ENCODE data around the gene KLF1. TPM values are rescaled to one million over a fixed set of nuclear protein-coding genes. Genes with fewer than 3 reads are reported as not detected.

KLF1 gene
- total RNA-seq, 1 experiment from 2014 or later = not detected

GRCh38 chr19:12859546-12859945 is 27.5 kb downstream of the KLF1 start:
- CTCF ChIA-PET = no interaction called here
- Histone ChIP-seq H2AFZ (ENCODE audit: low read depth, low read length, poor library complexity, severe bottlenecking) (no peak overlapping the region), H3K9me3 (ENCODE audit: control insufficient read depth in 1 of 2, insufficient read depth in 1 of 2, low read depth in 1 of 2, low read length in 2 of 2) (no peaks in the 10 kb centered on the region), H3K36me3 (ENCODE audit: control insufficient read depth in 1 of 2, insufficient read depth in 2 of 2, low read length in 2 of 2) (peaks cover 9 to 13% of the 10 kb centered on the region in 2 experiments; a peak in 3 of 4 replicates), H3K4me3 (replicated peaks in 1 of 2; ENCODE audit: low read depth in 1 of 2, low read length in 2 of 2) (no peak overlapping the region), H3K4me2 (ENCODE audit: low read length) (no peak overlapping the region), H3K9ac (ENCODE audit: low read length) (no peak overlapping the region), H3K9me2 (ENCODE audit: insufficient read depth) (no peaks in the 10 kb centered on the region), H3K27ac (ENCODE audit: low read depth, low read length) (no peak overlapping the region), H3K4me1 (ENCODE audit: control insufficient read depth in 1 of 2, insufficient read depth in 2 of 2, low read length in 2 of 2) (no peaks in the 10 kb centered on the region), H3K79me2 (ENCODE audit: insufficient read depth, low read length) (no peaks in the 10 kb centered on the region), H4K20me1 (ENCODE audit: insufficient read depth) (no peaks in the 10 kb centered on the region), H3K27me3 (ENCODE audit: insufficient read depth, low read length) (no peaks in the 10 kb centered on the region)
- no TSS peak for BruUV-seq (replicated peaks)
- intact Hi-C loops (cut with micrococcal nuclease) = no loop called here
- RAD21 ChIA-PET (ENCODE audit: low non-redundant PET in 1 of 2, low total read pairs in 2 of 2, uncharacterized antibody in 2 of 2, unreplicated experiment in 2 of 2) = no interaction called here
- TF ChIP-seq EGR1 (IDR thresholded peaks at IDR 0.05; ENCODE audit: low read depth) (no peak), REST (IDR thresholded peaks at IDR 0.05; ENCODE audit: low read depth) (no peak), CBX3 (IDR thresholded peaks at IDR 0.05; ENCODE audit: low read depth) (no peak), RAD21 (IDR thresholded peaks at IDR 0.05; ENCODE audit: low read depth) (no peak), POLR2A (IDR thresholded peaks at IDR 0.05; ENCODE audit: borderline replicate concordance, extremely low read depth, insufficient read depth, insufficient read length) (no peak), JUND (IDR thresholded peaks at IDR 0.05) (no peak), SRF (IDR thresholded peaks at IDR 0.05; ENCODE audit: low read depth) (no peak), ZNF274 (IDR thresholded peaks at IDR 0.05; ENCODE audit: low read depth, low read length) (no peak), ZBTB33 (IDR thresholded peaks at IDR 0.05; ENCODE audit: extremely low read depth, insufficient replicate concordance, low read length) (no peak), POLR2AphosphoS5 (IDR thresholded peaks at IDR 0.05; ENCODE audit: low read depth, low read length) (no peak), SP1 (IDR thresholded peaks at IDR 0.05; ENCODE audit: low read depth) (no peak), CTCF (IDR thresholded peaks at IDR 0.05 in 2 of 3, conservative IDR thresholded peaks at IDR 0.05 in 1 of 3; ENCODE audit: borderline replicate concordance in 1 of 3, insufficient read depth in 1 of 3, low read depth in 2 of 3, low read length in 2 of 3) (no peak)
- POLR2A ChIA-PET = no interaction called here
- DNase-seq (ENCODE audit: low read depth, low spot score) (no peak), ATAC-seq (no peak)
